ENCODE data around the gene TTLL10.

DNA sequence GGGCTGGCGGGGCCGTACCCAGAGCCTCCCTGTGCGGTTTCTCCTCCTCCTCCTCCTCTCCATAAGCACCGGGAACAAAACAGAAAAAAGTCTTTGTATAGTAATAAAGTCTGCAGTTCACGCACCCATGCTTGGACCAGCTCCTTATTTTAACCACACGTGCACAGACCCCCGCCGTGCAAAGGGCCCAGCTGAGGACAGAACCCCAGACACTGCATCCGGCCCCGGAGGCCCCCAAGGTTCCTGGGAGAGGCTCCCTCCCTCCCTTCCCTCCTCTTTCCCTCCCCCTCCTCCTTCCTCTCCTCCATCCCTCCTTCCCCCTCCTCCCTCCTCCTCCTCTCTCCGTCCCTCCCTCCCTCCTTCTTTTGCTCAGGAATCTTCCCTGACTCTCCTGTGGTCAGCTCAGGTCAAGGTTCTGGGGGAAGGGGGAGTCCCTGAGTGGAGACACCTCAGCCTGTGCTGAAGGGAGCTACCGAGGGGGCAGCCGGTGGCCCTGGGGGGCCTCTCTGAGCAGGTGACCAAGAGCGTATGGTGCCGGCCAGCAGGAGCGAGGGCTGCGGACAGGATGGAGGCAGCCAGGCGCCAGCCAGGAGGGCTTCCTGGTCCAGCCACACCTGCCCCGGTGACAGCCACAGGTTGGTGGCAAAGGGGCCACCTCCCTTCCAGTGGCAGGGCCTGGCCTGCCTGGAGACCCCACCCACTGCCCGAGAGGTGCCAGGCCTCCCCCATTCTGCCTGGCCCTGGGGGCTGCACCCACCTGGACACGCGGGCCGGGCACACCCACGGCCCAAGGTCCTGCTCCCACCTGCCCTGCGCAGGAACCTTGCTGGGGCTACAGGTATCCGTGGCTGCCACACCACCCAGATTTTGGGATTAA lies 3.2 kb upstream of the TTLL10 start:
- TF ChIP-seq, protein P1, sequence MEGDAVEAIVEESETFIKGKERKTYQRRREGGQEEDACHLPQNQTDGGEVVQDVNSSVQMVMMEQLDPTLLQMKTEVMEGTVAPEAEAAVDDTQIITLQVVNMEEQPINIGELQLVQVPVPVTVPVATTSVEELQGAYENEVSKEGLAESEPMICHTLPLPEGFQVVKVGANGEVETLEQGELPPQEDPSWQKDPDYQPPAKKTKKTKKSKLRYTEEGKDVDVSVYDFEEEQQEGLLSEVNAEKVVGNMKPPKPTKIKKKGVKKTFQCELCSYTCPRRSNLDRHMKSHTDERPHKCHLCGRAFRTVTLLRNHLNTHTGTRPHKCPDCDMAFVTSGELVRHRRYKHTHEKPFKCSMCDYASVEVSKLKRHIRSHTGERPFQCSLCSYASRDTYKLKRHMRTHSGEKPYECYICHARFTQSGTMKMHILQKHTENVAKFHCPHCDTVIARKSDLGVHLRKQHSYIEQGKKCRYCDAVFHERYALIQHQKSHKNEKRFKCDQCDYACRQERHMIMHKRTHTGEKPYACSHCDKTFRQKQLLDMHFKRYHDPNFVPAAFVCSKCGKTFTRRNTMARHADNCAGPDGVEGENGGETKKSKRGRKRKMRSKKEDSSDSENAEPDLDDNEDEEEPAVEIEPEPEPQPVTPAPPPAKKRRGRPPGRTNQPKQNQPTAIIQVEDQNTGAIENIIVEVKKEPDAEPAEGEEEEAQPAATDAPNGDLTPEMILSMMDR (IDR thresholded peaks at IDR 0.05): no peak
- TF ChIP-seq POLR2AphosphoS5 (IDR thresholded peaks at IDR 0.05) (no peak), EP300 (IDR thresholded peaks at IDR 0.05) (no peak)
